Endothelial cell of umbilical vein (primary cell): ENCODE measurements around the gene SBF1. TPM values are rescaled to one million over a fixed set of nuclear protein-coding genes. Genes with fewer than 3 reads are reported as not detected.

Source experiments
- BruUV-seq: library from RNA; stranded (reverse); fragments of 400-500 nt; replicated peaks from 2 replicates; lab custom pipeline; 2021; lab: Mats Ljungman, UMichigan
- CTCF ChIA-PET: fragments of 300-600, 350-600 bp; sonication (Branson Sonifier 250); formaldehyde crosslinking; loops from one replicate; lab custom pipeline; 2021; ENCODE audit warnings: antibody characterized with exemption, inconsistent platforms; lab: Charles Lee
- POLR2A ChIA-PET: fragments of 300-600, 350-600 bp; sonication (Branson Sonifier 250); formaldehyde crosslinking; loops from one replicate; lab custom pipeline; 2021; ENCODE audit warnings: antibody characterized with exemption, inconsistent platforms; lab: Charles Lee
- DNase-seq: peaks from one replicate; pipeline ENCODE4 v3.0.0-alpha.2; 2011; ENCODE audit warnings: low read depth, low spot score
- FAIRE-seq: peaks from 2 replicates; lab custom pipeline; 2011; peaks lifted over from hg19 to GRCh38; lab: Jason Lieb, UNC
- H2AFZ ChIP-seq: 2 replicates; pipeline ENCODE4 v1.6.0; 2012; ENCODE audit warnings: low read depth, low read length, control low read depth, inconsistent platforms
- H3K27ac ChIP-seq: 2 replicates; pipeline ENCODE4 v1.5.1; 2011; ENCODE audit warnings: low read depth, mild to moderate bottlenecking, control low read depth, low read length, moderate library complexity; ENCODE audit not compliant: insufficient read depth
- H3K27me3 ChIP-seq, 2 experiments: 2 replicates each; pipeline versions ENCODE4 v1.6.0 to v1.6.1; 2011; ENCODE audit warnings: low read length in 2 of 2, mixed read lengths in 1 of 2; ENCODE audit not compliant: control insufficient read depth in 2 of 2, insufficient read depth in 2 of 2
- H3K36me3 ChIP-seq, 2 experiments: 2 replicates in 1 of 2; 3 replicates in 1 of 2; pipeline ENCODE4 v1.5.1; 2011; ENCODE audit warnings: low read length in 2 of 2, mild to moderate bottlenecking in 1 of 2, moderate library complexity in 1 of 2; ENCODE audit not compliant: control insufficient read depth in 2 of 2, insufficient read depth in 2 of 2; ENCODE audit errors: extremely low read depth in 1 of 2
- H3K4me1 ChIP-seq: 3 replicates; pipeline ENCODE4 v1.5.1; 2011; ENCODE audit warnings: mild to moderate bottlenecking, low read length; ENCODE audit not compliant: control insufficient read depth, insufficient read depth; ENCODE audit errors: extremely low read depth
- H3K4me2 ChIP-seq: 2 replicates; pipeline ENCODE4 v1.6.1; 2011; ENCODE audit warnings: low read length, control low read depth, mixed read lengths; ENCODE audit not compliant: insufficient read depth
- H3K4me3 ChIP-seq, 3 experiments: fragments of 200-600 bp in 1 of 3; sonication (generic), shearing (Covaris generic) in 1 of 3; replicated peaks in 1 of 3; 2 replicates each; pipeline ENCODE4 v1.5.1; 2011 to 2016; ENCODE audit warnings: control low read depth in 3 of 3, low read length in 3 of 3, mild to moderate bottlenecking in 2 of 3, inconsistent platforms in 1 of 3, low read depth in 1 of 3, moderate library complexity in 1 of 3; ENCODE audit not compliant: insufficient read depth in 1 of 3
- H3K79me2 ChIP-seq: 2 replicates; pipeline ENCODE4 v1.6.0; 2012; ENCODE audit warnings: low read length, inconsistent platforms; ENCODE audit not compliant: control insufficient read depth, insufficient read depth
- H3K9ac ChIP-seq: replicated peaks from 2 replicates; pipeline ENCODE3; 2011; ENCODE audit warnings: low read length, control low read depth; ENCODE audit not compliant: insufficient read depth; ENCODE audit errors: extremely low read depth
- H3K9me1 ChIP-seq: replicated peaks from 3 replicates; pipeline ENCODE4 v1.6.0; 2011; ENCODE audit warnings: mild to moderate bottlenecking, low read length; ENCODE audit not compliant: control insufficient read depth, insufficient read depth; ENCODE audit errors: extremely low read depth
- H3K9me3 ChIP-seq: replicated peaks from 2 replicates; pipeline ENCODE4 v1.5.1; 2012; ENCODE audit warnings: low read length, inconsistent platforms; ENCODE audit not compliant: control insufficient read depth, insufficient read depth
- H4K20me1 ChIP-seq: replicated peaks from 2 replicates; pipeline ENCODE3; 2011; ENCODE audit warnings: mild to moderate bottlenecking, low read length; ENCODE audit not compliant: control insufficient read depth, insufficient read depth; ENCODE audit errors: extremely low read depth
- CTCF ChIP-seq, 2 donors: IDR thresholded peaks; 1 replicate in 1 of 2; 2 replicates in 1 of 2; pipeline ENCODE4 v1.5.1; 2011; ENCODE audit warnings: low read length in 2 of 2, mild to moderate bottlenecking in 2 of 2, moderate library complexity in 2 of 2, control low read depth in 1 of 2, inconsistent platforms in 1 of 2, low read depth in 1 of 2; ENCODE audit not compliant: insufficient read depth in 1 of 2; ENCODE audit errors: extremely low read depth in 1 of 2
- EZH2 ChIP-seq: IDR thresholded peaks from 2 replicates; pipeline ENCODE4 v1.6.1; 2012; ENCODE audit warnings: borderline replicate concordance, low read depth, mild to moderate bottlenecking, moderate library complexity, low read length, inconsistent platforms; ENCODE audit not compliant: severe bottlenecking
- FOS ChIP-seq: IDR thresholded peaks from 2 replicates; pipeline ENCODE4 v1.6.1; 2011; ENCODE audit warnings: mild to moderate bottlenecking, low read length, moderate library complexity, borderline replicate concordance; ENCODE audit not compliant: insufficient read depth
- GATA2 ChIP-seq: IDR thresholded peaks from 2 replicates; pipeline ENCODE4 v1.7.0; 2011; ENCODE audit warnings: low read depth, mild to moderate bottlenecking, moderate library complexity, mixed read lengths, low read length; ENCODE audit not compliant: insufficient read length, insufficient read depth
- MYC ChIP-seq: IDR thresholded peaks from one replicate; pipeline ENCODE4 v1.6.1; 2011; ENCODE audit warnings: mild to moderate bottlenecking, low read depth, low read length
- POLR2A ChIP-seq: IDR thresholded peaks from 2 replicates; pipeline ENCODE4 v1.6.1; 2012; ENCODE audit warnings: low read depth, mild to moderate bottlenecking, control low read depth, low read length
- dilution Hi-C: fragments of 300-500 bp; cut with MboI; formaldehyde crosslinking; loops from one replicate; pipeline ENCODE4 v1.15.0; 2019; ENCODE audit warnings: low sequenced_read_pairs; ENCODE audit not compliant: extremely low pct_ligation_motif_present
- intact Hi-C: fragments of 100-400 bp; cut with micrococcal nuclease; formaldehyde crosslinking; loops from one replicate; pipeline ENCODE4 v1.10.0; 2022
- polyA plus RNA-seq, 4 experiments: library from polyadenylated mRNA; depleted of rRNA in 3 of 4; stranded (reverse) in 3 of 4; unstranded in 1 of 4; fragments of >200 nt; gene quantifications; 2 replicates each; pipeline versions ENCODE4 v1.2.1 to v1.2.3, GENCODE V29; 2011 to 2012; ENCODE audit warnings: missing spikeins in 1 of 4
- total RNA-seq: library from RNA; stranded (reverse); gene quantifications from 2 replicates; pipeline ENCODE4 v1.2.3, GENCODE V29; 2021
- TF ChIP-seq, protein P1 (sequence below): IDR thresholded peaks from 2 replicates; pipeline ENCODE4 v1.6.1; 2011; ENCODE audit not compliant: insufficient read depth, insufficient read length

SBF1 gene
- total and polyA plus RNA-seq, 2 donors (not counting 3 experiments of a cell fraction or from before 2014, with no cell fraction given) = 36.3 to 68.6 TPM

- Histone ChIP-seq H3K9me3 (no peaks in the 10 kb centered on the region), H3K9me1 (no peaks in the 10 kb centered on the region), H2AFZ (no peak overlapping the region), H3K4me1 (peaks cover 30% of the 10 kb centered on the region), H3K79me2 (peaks cover 6% of the 10 kb centered on the region), H3K4me2 (no peak overlapping the region), H3K4me3 (no peak overlapping the region), H4K20me1 (no peaks in the 10 kb centered on the region), H3K9ac (no peak overlapping the region), H3K27me3 (no peaks in the 10 kb centered on the region), H3K27ac (no peak overlapping the region), H3K36me3 (peaks cover 0 to 7% of the 10 kb centered on the region in 2 experiments)
- FAIRE-seq = peak; percentile 70
- BruUV-seq = no TSS peak
- TF ChIP-seq MYC = no peak
- TF ChIP-seq, protein P1, sequence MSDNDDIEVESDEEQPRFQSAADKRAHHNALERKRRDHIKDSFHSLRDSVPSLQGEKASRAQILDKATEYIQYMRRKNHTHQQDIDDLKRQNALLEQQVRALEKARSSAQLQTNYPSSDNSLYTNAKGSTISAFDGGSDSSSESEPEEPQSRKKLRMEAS = no peak
- no peak for TF ChIP-seq EZH2
- no peak for TF ChIP-seq POLR2A
- TF ChIP-seq GATA2 = no peak
- no peak for TF ChIP-seq FOS
- TF ChIP-seq CTCF (IDR thresholded peaks at IDR 0.05; ENCODE audit: extremely low read depth in 1 of 2, insufficient read depth in 1 of 2, low read depth in 1 of 2, low read length in 2 of 2) = peak; percentile 32 to 55
- CTCF ChIA-PET = interaction anchor here (0.8 to 1.4 kb wide), 7 partner anchors 15 to 221 kb away, joined by 3 to 5 read pairs (median 4); partner anchors contain the start of gene SCO2
- intact Hi-C loops (loop anchor here (5.0 kb wide), 1 partner anchor 97 kb away; no protein-coding TSS in a partner anchor), dilution Hi-C loops (no loop called here)
- POLR2A ChIA-PET = no interaction called here
- no peak for DNase-seq
Measured at GRCh38 chr22:50399751-50400331, 75.0 kb downstream of the SBF1 start.
